Measurements from ENCODE around the gene PPP2R2C.

DNA sequence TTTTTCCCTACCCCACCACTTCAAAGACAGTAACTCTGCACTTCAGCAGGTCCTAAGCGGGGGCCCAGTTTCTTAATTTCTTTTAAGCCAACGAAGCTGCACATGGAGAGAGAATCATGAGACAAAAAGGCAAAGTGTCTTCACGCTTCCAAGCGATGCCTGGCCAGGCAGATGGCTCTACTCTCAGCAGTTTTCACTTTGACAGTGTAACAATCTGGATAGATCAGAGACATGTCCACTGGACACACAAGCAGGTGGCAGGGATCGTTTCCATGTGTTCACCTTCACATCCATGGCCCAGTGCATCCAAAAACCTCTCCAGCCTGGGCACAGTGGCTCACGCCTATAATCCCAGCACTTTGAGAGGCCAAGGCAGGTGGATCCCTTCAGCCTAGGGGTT lies 27.8 kb downstream of the PPP2R2C start:
- TF ChIP-seq, protein P1, sequence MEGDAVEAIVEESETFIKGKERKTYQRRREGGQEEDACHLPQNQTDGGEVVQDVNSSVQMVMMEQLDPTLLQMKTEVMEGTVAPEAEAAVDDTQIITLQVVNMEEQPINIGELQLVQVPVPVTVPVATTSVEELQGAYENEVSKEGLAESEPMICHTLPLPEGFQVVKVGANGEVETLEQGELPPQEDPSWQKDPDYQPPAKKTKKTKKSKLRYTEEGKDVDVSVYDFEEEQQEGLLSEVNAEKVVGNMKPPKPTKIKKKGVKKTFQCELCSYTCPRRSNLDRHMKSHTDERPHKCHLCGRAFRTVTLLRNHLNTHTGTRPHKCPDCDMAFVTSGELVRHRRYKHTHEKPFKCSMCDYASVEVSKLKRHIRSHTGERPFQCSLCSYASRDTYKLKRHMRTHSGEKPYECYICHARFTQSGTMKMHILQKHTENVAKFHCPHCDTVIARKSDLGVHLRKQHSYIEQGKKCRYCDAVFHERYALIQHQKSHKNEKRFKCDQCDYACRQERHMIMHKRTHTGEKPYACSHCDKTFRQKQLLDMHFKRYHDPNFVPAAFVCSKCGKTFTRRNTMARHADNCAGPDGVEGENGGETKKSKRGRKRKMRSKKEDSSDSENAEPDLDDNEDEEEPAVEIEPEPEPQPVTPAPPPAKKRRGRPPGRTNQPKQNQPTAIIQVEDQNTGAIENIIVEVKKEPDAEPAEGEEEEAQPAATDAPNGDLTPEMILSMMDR (IDR thresholded peaks at IDR 0.05; ENCODE audit: low read depth, low read length): no peak
- no peak for TF ChIP-seq POLR2A (IDR thresholded peaks at IDR 0.05; ENCODE audit: extremely low read depth, insufficient read length)
- TF ChIP-seq, protein P2, sequence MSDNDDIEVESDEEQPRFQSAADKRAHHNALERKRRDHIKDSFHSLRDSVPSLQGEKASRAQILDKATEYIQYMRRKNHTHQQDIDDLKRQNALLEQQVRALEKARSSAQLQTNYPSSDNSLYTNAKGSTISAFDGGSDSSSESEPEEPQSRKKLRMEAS (IDR thresholded peaks at IDR 0.05; ENCODE audit: low read depth, low read length): no peak
- TF ChIP-seq MYC (IDR thresholded peaks at IDR 0.05; ENCODE audit: low read depth, low read length): no peak

Measured in NB4 (cell line).